Cardiac muscle cell (in vitro differentiated cells and primary cell): Measurements from ENCODE around the gene UHRF2. TPM values are rescaled to one million over a fixed set of nuclear protein-coding genes. Genes with fewer than 3 reads are reported as not detected.

Experiments used
- DNase-seq, 2 donors: peaks; one replicate each; pipeline versions ENCODE4 v3.0.0 to v3.0.0-alpha.2; 2010 to 2017; ENCODE audit warnings: low read depth in 1 of 2, low spot score in 1 of 2
- H3K27ac ChIP-seq: fragments of 200-600 bp; sonication (generic); 2 replicates; pipeline ENCODE4 v1.5.1; 2016
- H3K27me3 ChIP-seq: fragments of 200-600 bp; sonication (generic); 2 replicates; pipeline ENCODE4 v1.6.0; 2016; ENCODE audit warnings: control low read depth
- H3K36me3 ChIP-seq: fragments of 200-600 bp; sonication (generic); 2 replicates; pipeline ENCODE4 v1.5.1; 2016; ENCODE audit warnings: control low read depth
- H3K4me1 ChIP-seq: fragments of 200-600 bp; sonication (generic); 2 replicates; pipeline ENCODE4 v1.8.1; 2017; ENCODE audit warnings: low read depth, mild to moderate bottlenecking, mixed run types
- H3K4me3 ChIP-seq: fragments of 200-600 bp; sonication (generic); 2 replicates; pipeline ENCODE4 v1.5.1; 2016; ENCODE audit warnings: mild to moderate bottlenecking
- H3K9me3 ChIP-seq: fragments of 200-600 bp; sonication (generic); 2 replicates; pipeline ENCODE4 v1.5.1; 2017; ENCODE audit warnings: low read depth, mild to moderate bottlenecking, control low read depth
- polyA plus RNA-seq: library from polyadenylated mRNA; unstranded; fragments of >200 nt; fragmentation: Nextera tagmentation; extraction: Ambion mirVana; gene quantifications from 2 replicates; pipeline ENCODE4 v1.2.1, GENCODE V29; 2016
- total RNA-seq: library from RNA; depleted of rRNA; stranded (reverse); fragments of >200 nt; gene quantifications from 2 replicates; pipeline ENCODE4 v1.2.3, GENCODE V29; 2016
- TF ChIP-seq, protein P1 (sequence below): IDR thresholded peaks from 2 replicates; pipeline ENCODE4 v1.5.1; 2012; ENCODE audit warnings: low read depth, mild to moderate bottlenecking, low read length

UHRF2 gene
- total and polyA plus RNA-seq, 2 experiments from 2014 or later, result 18.1 to 38.6 TPM

DNA sequence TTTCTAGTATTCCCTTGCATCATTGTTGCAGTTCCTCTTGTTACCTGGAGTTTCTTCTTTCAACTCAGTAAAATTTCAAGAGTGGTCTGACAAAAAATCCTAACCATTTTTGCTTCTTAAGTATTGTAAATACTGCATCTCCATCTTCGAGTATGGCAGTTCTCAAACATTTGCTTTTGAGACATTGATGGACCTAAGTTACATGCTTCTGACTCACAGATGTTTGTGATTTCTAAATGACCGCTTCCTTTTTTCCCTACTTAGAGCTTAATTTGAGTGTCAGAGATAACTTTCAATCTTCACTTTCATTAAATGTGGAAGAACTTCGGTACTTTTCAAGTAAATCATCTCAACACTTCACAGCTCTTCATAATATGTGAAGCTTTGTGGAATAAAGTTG is 4.2 kb downstream of the UHRF2 start:
- Histone ChIP-seq H3K9me3 (no peaks in the 10 kb centered on the region), H3K4me1 (peaks cover 13% of the 10 kb centered on the region), H3K36me3 (no peaks in the 10 kb centered on the region), H3K4me3 (no peak overlapping the region), H3K27ac (no peak overlapping the region), H3K27me3 (no peaks in the 10 kb centered on the region)
- TF ChIP-seq, protein P1, sequence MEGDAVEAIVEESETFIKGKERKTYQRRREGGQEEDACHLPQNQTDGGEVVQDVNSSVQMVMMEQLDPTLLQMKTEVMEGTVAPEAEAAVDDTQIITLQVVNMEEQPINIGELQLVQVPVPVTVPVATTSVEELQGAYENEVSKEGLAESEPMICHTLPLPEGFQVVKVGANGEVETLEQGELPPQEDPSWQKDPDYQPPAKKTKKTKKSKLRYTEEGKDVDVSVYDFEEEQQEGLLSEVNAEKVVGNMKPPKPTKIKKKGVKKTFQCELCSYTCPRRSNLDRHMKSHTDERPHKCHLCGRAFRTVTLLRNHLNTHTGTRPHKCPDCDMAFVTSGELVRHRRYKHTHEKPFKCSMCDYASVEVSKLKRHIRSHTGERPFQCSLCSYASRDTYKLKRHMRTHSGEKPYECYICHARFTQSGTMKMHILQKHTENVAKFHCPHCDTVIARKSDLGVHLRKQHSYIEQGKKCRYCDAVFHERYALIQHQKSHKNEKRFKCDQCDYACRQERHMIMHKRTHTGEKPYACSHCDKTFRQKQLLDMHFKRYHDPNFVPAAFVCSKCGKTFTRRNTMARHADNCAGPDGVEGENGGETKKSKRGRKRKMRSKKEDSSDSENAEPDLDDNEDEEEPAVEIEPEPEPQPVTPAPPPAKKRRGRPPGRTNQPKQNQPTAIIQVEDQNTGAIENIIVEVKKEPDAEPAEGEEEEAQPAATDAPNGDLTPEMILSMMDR, result no peak
- no peak for DNase-seq

DNA sequence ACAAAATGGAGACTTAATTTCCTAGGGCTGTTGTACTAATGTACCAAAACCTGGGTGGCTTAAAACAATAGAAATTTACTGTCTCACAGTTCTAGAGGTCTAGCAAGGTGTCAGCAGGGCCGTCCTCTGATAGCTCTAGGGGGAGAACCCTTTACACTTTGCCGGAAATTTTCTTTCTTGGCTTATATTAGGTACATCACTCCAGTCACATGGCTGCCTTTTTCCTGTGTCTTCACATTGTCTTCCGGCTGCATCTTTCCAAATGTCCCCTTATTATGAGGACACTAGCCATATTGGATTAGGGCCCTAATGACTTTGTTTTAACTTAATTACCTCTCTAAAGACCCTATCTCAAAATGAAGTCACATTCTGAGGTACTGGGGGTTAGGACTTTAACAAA is 5.8 kb downstream of the UHRF2 start:
- Histone ChIP-seq H3K9me3 (no peaks in the 10 kb centered on the region), H3K4me3 (no peak overlapping the region), H3K36me3 (no peaks in the 10 kb centered on the region), H3K4me1 (peaks cover 13% of the 10 kb centered on the region), H3K27ac (no peak overlapping the region), H3K27me3 (no peaks in the 10 kb centered on the region)
- no peak for DNase-seq
- TF ChIP-seq, protein P1, result no peak

DNA sequence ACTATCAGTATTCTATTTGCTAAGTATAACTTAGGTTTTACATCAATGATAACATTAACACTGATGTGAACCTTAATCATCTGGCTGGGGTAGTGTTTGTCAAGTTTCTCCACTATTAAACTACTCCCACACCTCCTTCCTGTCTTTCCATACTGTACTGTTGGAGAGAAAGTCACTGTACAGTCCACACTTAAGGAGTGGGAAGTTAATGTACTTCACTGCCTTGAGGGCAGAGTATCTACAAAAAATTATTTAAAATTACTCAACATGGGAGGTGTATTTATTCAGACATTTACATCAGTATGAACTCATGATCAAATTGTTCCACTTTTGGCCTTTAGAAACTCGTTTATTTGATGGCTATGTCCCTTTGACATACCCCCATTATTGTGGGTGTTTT is 11.9 kb downstream of the UHRF2 start:
- Histone ChIP-seq H3K27ac (no peak overlapping the region), H3K36me3 (no peaks in the 10 kb centered on the region), H3K4me1 (peaks cover 3% of the 10 kb centered on the region), H3K27me3 (no peaks in the 10 kb centered on the region), H3K4me3 (no peak overlapping the region), H3K9me3 (no peaks in the 10 kb centered on the region)
- TF ChIP-seq, protein P1, result no peak
- DNase-seq, result no peak

DNA sequence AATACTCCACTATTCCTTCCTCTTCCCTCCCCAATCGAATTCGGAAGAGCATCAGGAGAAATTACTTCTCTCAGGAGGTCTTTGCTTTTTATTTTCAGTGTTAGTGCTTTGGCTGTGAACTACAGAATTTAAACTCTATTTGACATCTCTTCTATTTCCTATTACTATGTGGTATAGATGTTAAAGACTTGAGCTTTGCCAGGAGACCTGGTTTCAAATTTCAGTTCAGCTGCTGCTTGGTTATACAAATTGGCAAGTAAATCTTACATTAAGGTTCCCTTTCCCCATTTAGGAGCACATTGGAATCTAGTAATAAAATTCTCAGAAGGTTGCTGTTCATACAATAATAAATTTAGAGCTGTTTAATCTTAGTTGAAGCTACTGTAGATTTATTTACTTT is 13.1 kb downstream of the UHRF2 start:
- TF ChIP-seq, protein P1, result no peak
- Histone ChIP-seq H3K4me1 (peaks cover 3% of the 10 kb centered on the region), H3K36me3 (no peaks in the 10 kb centered on the region), H3K9me3 (no peaks in the 10 kb centered on the region), H3K4me3 (no peak overlapping the region), H3K27me3 (no peaks in the 10 kb centered on the region), H3K27ac (no peak overlapping the region)
- no peak for DNase-seq

DNA sequence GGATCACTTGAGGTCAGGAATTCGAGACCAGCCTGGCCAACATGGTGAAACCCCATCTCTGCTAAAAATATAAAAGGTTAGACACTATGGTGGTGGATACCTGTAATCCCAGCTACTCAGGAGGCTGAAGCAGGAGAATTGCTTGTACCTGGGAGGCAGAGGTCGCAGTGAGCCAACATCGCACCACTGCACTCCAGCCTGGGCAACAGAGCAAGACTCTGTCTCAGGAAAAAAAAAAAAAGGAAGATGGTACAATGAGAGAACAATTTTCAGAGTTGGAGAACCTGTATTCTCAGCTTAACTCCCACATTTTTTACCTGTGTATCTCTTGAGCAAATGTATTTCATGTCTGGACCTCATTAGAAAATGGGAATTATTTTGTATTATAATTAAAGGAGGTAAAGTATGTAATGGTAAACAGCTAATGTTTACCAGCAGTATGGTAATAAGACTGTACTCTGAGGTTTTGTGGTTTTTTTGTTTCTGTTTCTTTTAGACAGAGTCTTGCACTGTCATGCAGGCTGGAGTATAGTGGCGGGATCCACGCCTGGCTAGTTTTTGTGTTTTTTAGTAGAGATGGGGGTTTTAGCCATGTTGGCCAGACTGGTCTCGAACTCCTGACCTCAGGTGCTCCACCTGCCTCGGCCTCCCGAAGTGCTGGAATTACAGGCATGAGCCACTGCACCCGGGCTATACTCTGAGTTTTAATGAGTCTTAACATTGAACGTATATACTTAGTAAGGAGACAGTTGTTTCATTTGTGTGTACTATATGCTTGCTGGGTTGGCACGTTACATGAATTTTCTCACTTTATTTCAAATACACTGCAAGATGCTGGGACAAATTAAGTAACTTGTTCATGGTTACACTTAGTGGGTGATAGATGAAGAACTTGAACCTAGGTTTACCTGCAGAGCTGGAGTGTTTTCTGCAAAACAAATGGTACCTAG is 16.2 kb downstream of the UHRF2 start:
- peaks cover 3% of the 10 kb centered on the region for H3K4me1 ChIP-seq
- DNase-seq, result no peak
- H3K27ac ChIP-seq, result no peak overlapping the region
- H3K36me3 ChIP-seq, result no peaks in the 10 kb centered on the region
- TF ChIP-seq, protein P1, result no peak
- H3K4me3 ChIP-seq, result no peak overlapping the region
- no peaks in the 10 kb centered on the region for H3K27me3 ChIP-seq
- no peaks in the 10 kb centered on the region for H3K9me3 ChIP-seq
